ENCODE data around the gene PTK6.

PTK6 gene

GRCh38 chr20:63520934-63521601 lies 16.1 kb downstream of the PTK6 start:
- Histone ChIP-seq H3K4me1 (peaks cover 0 to 29% (median 24%) of the 10 kb centered on the region in 4 donors), H3K4me3 (peak overlapping the region; percentile 73 to 90), H3K27me3 (no peaks in the 10 kb centered on the region), H3K27ac (peak overlapping the region; percentile 78 to 97), H3K9me3 (no peaks in the 10 kb centered on the region), H3K36me3 (peaks cover 0 to 21% (median 12%) of the 10 kb centered on the region in 3 donors)
- TF ChIP-seq, protein P1, sequence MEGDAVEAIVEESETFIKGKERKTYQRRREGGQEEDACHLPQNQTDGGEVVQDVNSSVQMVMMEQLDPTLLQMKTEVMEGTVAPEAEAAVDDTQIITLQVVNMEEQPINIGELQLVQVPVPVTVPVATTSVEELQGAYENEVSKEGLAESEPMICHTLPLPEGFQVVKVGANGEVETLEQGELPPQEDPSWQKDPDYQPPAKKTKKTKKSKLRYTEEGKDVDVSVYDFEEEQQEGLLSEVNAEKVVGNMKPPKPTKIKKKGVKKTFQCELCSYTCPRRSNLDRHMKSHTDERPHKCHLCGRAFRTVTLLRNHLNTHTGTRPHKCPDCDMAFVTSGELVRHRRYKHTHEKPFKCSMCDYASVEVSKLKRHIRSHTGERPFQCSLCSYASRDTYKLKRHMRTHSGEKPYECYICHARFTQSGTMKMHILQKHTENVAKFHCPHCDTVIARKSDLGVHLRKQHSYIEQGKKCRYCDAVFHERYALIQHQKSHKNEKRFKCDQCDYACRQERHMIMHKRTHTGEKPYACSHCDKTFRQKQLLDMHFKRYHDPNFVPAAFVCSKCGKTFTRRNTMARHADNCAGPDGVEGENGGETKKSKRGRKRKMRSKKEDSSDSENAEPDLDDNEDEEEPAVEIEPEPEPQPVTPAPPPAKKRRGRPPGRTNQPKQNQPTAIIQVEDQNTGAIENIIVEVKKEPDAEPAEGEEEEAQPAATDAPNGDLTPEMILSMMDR (IDR thresholded peaks at IDR 0.05), result no peak
- DNase-seq, result peak; percentile 63 to 82
- intact Hi-C loops (cut with DNase I; ENCODE audit: low total_unique reads), result loop anchor here (5.0 kb wide), 1 partner anchor 121 kb away; no protein-coding TSS in a partner anchor

DNA sequence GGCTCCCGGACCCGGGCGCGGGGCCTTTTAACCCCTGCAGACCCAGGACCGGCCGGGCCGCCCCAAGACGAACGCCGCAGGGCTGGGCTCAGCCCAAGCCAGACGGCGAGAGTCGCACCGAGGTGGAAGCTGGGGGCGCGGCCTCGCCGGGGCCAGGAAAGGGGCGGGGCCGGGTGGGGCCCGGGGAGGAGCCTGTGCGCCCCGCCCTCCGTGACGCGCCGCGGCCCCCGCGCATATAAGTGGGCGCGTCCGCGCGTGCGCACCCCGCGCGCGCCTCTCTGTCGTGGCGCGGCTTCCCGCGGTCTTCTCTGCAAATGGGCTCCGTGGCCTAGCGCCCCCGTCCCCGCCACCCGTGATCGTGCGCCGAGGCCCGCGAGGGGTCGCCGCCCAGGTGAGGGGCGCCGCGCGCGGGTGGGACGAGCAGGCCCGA lies 16.7 kb downstream of the PTK6 start, which contains the start of gene PPDPF:
PPDPF (plus strand) TSS at position 262 of the 430 bp plus-strand sequence. CDS start 544 bp downstream, outside the sequence.
- Histone ChIP-seq H3K36me3 (peaks cover 0 to 21% (median 12%) of the 10 kb centered on the region in 3 donors), H3K27me3 (no peaks in the 10 kb centered on the region), H3K9me3 (no peaks in the 10 kb centered on the region), H3K4me1 (peaks cover 0 to 29% (median 24%) of the 10 kb centered on the region in 4 donors), H3K4me3 (peak within 1 kb of the TSS; percentile 73 to 90), H3K27ac (peak within 1 kb of the TSS; percentile 78 to 97)
- DNase-seq, result peak; percentile 69 to 88
- intact Hi-C loops (cut with DNase I; ENCODE audit: low total_unique reads), result loop anchor here (5.0 kb wide), 1 partner anchor 122 kb away; no protein-coding TSS in a partner anchor
- TF ChIP-seq, protein P1 (IDR thresholded peaks at IDR 0.05), result no peak

DNA sequence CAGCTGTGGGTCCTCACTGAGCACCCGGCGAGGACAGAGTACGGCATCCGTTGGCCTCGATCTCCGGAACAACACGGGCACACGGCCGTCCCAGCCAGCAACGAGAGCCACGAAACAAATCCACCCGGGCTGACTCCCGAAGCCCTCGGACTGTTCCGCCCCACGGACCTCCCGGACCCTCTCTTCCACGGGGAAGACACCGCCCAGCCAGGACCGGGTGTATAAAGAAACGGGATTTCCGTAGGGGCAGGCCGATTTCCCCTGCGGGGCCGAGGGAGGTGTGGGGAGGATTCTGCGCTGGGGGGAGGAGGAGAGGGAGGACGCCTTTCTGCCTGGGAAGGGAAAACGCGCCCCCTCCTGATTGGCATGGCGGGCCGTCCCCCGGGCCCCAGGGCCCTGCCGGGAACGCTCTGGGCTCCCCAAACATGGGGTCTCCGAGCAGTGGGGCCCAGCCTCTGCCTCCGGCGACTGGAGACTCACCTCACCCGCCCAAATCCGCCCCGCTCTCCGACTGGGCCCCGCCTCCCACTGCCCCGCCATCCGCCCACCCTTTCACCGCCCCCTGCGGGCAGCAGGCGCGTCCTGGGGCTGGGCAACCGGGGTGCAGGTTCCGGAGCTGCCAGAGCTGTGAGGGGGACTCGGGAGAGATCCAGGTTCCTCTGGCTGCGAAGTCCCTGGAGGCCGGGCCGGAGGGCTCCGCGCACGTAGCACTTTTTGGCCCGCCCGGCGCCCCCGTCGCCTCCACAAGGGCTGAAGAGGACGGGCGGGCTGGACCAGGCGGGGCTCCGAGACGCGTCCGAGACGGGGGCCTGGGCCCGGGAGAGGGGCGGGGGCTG lies 17.3 kb downstream of the PTK6 start:
- H3K36me3 ChIP-seq, result peaks cover 0 to 21% (median 12%) of the 10 kb centered on the region in 3 donors
- no peaks in the 10 kb centered on the region for H3K27me3 ChIP-seq
- peaks cover 0 to 29% (median 24%) of the 10 kb centered on the region in 4 donors for H3K4me1 ChIP-seq
- DNase-seq, result peak; percentile 49 to 83
- intact Hi-C loops (cut with DNase I; ENCODE audit: low total_unique reads), result loop anchor here (5.0 kb wide), 1 partner anchor 122 kb away; no protein-coding TSS in a partner anchor
- TF ChIP-seq, protein P1 (IDR thresholded peaks at IDR 0.05), result peak in 1 of 2 experiments; percentile 5
- no peaks in the 10 kb centered on the region for H3K9me3 ChIP-seq
- H3K27ac ChIP-seq, result peak overlapping the region; percentile 78 to 97
- H3K4me3 ChIP-seq, result peak overlapping the region; percentile 73 to 90

GRCh38 chr20:63518946-63519667 lies 18.1 kb downstream of the PTK6 start:
- Histone ChIP-seq H3K4me1 (peaks cover 0 to 29% (median 24%) of the 10 kb centered on the region in 4 donors), H3K9me3 (no peaks in the 10 kb centered on the region), H3K27me3 (no peaks in the 10 kb centered on the region), H3K27ac (peak overlapping the region; percentile 78 to 97), H3K36me3 (peaks cover 0 to 21% (median 12%) of the 10 kb centered on the region in 3 donors), H3K4me3 (peak overlapping the region; percentile 73 to 90)
- no peak for DNase-seq
- intact Hi-C loops (cut with DNase I; ENCODE audit: low total_unique reads), result no loop called here
- TF ChIP-seq, protein P1 (IDR thresholded peaks at IDR 0.05), result no peak

DNA sequence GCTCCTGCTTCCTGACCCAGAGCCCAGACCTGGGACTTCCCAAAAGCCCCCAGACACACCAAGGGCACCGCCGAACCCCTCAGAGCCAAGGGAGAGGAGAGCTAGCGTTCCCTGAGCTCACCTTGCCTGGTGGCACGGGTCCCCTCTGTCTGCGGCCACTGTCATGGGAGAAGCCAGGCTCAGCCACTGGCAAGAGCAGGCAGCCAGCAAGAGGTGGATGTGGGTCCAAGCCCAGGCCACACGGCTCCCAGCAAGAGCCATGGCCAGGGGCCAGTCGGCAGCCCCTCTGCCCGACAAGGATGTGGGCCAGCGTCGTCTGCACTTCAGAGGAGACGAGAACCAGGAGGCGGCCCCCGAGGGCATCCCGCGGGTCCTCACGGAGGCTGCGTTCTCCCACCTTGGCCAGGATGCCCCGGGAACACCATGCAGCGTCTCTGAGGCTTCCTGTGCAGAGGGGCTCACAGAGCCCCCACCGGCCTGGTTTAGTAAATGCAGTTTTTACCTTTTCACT lies 18.8 kb downstream of the PTK6 start:
- Histone ChIP-seq H3K27ac (no peak overlapping the region), H3K4me3 (no peak overlapping the region), H3K4me1 (peaks cover 0 to 29% (median 24%) of the 10 kb centered on the region in 4 donors), H3K36me3 (peaks cover 0 to 18% (median 7%) of the 10 kb centered on the region in 3 donors), H3K27me3 (peaks cover 0 to 2% of the 10 kb centered on the region in 2 donors), H3K9me3 (no peaks in the 10 kb centered on the region)
- DNase-seq, result no peak
- TF ChIP-seq, protein P1 (IDR thresholded peaks at IDR 0.05), result no peak
- intact Hi-C loops (cut with DNase I; ENCODE audit: low total_unique reads), result no loop called here

Data from tibial artery (tissue), 4 donors.